GM12892 (cell line): ENCODE data around the gene PDE4B.

Experiments
- POLR2A ChIP-seq: IDR thresholded peaks from 2 replicates; pipeline ENCODE4 v1.6.1; 2011; ENCODE audit warnings: low read depth, low read length, control low read depth
- TAF1 ChIP-seq: IDR thresholded peaks from 2 replicates; pipeline ENCODE4 v1.6.1; 2011; ENCODE audit warnings: low read depth, mild to moderate bottlenecking, control low read depth, low read length, borderline replicate concordance

DNA sequence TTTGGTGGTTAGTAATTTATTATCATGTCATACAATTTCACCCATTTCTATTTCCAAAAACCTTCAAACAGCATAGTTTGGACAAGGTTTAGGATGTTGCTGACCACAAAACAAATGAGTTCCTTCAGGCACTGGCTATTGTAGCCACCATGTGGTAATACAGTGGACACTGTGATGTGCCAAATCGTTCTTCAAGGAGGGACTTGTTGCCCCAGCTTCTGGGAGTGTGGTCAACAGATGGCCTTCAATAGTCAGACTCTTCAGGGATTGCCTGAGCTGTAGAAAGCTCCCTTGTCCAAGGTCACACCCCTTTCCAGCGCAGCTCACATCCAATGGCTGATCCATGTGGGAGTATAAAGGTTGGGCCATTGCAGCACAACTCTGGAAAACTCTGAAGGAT lies 2.6 kb downstream of the PDE4B start:
- TF ChIP-seq POLR2A, result no peak
- no peak for TF ChIP-seq TAF1
